C4-2B (cell line): Measurements from ENCODE around the gene ITGBL1.

Source experiments
- H3K27ac ChIP-seq: fragments of 450-650 bp; 2 replicates; pipeline ENCODE4 v1.5.1; 2017
- CTCF ChIP-seq: fragments of 450-650 bp; conservative IDR thresholded peaks from 2 replicates; pipeline ENCODE4 v1.5.1; 2017; ENCODE audit warnings: mild to moderate bottlenecking
- ZFX ChIP-seq: fragments of 450-650 bp; IDR thresholded peaks from 2 replicates; pipeline ENCODE4 v1.6.1; 2017

Gene ITGBL1

GRCh38 chr13:101739382-101740178 lies 287.1 kb downstream of the ITGBL1 start:
- H3K27ac ChIP-seq: no peak overlapping the region
- no peak for TF ChIP-seq ZFX
- TF ChIP-seq CTCF: no peak

- H3K27ac ChIP-seq: no peak overlapping the region
- TF ChIP-seq CTCF (no peak), ZFX (no peak)
Measured at GRCh38 chr13:101746513-101746912, 294.0 kb downstream of the ITGBL1 start.

GRCh38 chr13:101747039-101747438 lies 294.6 kb downstream of the ITGBL1 start:
- TF ChIP-seq CTCF (no peak), ZFX (no peak)
- no peak overlapping the region for H3K27ac ChIP-seq

GRCh38 chr13:101749584-101749983 lies 297.1 kb downstream of the ITGBL1 start:
- TF ChIP-seq CTCF (no peak), ZFX (no peak)

GRCh38 chr13:101751488-101751887 lies 299.0 kb downstream of the ITGBL1 start:
- TF ChIP-seq CTCF (no peak), ZFX (no peak)

More at GRCh38 chr13:101749584-101749983, 297.1 kb downstream of the ITGBL1 start:
- H3K27ac ChIP-seq: no peak overlapping the region

GRCh38 chr13:101752432-101752831 lies 300.0 kb downstream of the ITGBL1 start:
- TF ChIP-seq ZFX (no peak), CTCF (no peak)
- no peak overlapping the region for H3K27ac ChIP-seq

More at GRCh38 chr13:101751488-101751887, 299.0 kb downstream of the ITGBL1 start:
- H3K27ac ChIP-seq: no peak overlapping the region

GRCh38 chr13:101755228-101755887 lies 302.9 kb downstream of the ITGBL1 start:
- TF ChIP-seq ZFX (no peak), CTCF (no peak)
- H3K27ac ChIP-seq: no peak overlapping the region
